NCI-H2081 treated with DMSO at 0.1 percent for 48 hours (cell line): Measurements from ENCODE around the gene MYO1B.

Source experiments
- DNase-seq: peaks from one replicate; lab custom pipeline; 2025; lab: John Stamatoyannopoulos, UW

The MYO1B gene

DNA sequence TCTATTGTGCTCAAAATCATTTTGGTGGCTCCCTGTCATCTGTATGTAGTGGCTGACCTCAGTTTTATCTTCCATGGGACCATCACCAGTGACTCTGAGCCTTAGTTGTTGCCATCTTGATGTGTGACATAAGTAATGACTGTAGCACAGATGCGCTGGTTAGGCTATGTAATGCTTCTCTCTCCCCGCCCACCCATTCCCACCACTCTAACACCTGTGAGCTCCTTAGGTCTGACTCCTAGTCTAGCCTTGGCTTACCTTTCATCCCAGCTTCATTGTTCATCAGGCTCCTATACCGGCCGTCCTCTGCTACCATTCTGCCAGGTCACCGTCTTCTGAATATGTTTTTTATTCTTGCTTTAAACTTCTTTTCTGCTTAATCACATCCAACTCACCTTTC is 17.2 kb downstream of the MYO1B start:
- no peak for DNase-seq

GRCh38 chr2:191263050-191263449 is 17.8 kb downstream of the MYO1B start:
- DNase-seq = no peak

GRCh38 chr2:191264647-191265081 is 19.5 kb downstream of the MYO1B start:
- DNase-seq = no peak

DNA sequence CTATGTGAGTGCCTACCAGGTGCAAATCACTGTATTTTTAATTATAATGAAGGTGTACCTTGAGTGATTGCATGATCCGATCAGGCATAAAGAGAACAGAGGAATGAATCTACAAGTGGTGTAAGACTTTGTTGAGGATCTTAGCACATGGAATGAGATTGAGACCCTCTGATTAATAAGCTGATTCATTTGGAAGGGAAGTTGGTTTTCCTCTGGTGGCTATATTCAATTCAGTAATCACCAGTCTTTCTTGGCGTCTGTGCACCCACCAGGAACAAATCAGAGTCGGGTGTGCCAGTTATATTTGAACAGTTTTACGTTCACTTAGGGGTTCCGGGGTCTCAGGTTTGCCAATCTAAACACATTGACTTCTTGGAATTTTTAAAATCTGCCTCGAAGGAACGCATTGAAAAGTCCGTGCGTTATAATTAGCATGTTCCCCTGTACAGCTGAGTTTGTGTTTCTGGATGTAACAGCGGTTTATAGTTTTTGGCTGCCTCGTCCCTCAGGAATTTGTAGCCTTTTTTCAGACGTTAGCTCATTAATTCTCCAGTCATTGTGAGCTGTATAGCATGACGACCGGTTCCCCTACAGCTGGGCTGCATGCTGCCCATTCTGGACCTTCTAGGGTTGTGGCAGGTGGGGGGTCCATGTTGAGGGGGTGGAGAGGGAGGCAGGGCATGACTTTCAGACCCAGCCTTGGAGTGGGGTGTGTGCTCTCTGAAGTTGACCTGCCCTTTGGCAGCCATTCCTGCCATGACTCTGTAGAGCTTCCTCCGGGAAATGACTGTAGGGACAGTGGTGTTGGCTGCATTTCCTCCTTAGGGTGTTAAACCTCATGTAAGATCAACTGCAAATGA is 20.3 kb downstream of the MYO1B start:
- no peak for DNase-seq

DNA sequence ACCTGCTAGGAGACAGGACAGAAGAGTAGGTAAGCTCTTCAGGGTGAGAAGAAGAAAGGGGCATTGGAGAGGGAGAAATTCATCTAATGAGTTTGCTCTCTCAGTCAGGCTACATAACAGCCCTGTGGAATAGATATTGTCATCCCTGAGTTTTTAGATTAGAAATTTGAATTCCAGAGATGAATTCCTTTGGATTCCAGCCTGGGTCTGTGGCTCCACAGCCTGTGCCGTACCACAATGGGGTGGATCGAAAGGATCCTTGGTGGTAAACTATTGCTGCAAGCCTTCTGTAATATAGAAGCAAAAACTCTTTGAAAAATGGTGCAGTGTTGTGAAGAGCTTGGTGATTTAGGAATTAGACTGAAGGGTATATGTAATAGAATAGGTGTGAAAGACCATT is 21.0 kb downstream of the MYO1B start:
- no peak for DNase-seq

GRCh38 chr2:191268596-191268995 is 23.4 kb downstream of the MYO1B start:
- DNase-seq = no peak

GRCh38 chr2:191270306-191271161 is 25.3 kb downstream of the MYO1B start:
- no peak for DNase-seq

GRCh38 chr2:191272064-191272463 is 26.9 kb downstream of the MYO1B start:
- DNase-seq = no peak

GRCh38 chr2:191274413-191274815 is 29.2 kb downstream of the MYO1B start:
- DNase-seq = no peak

DNA sequence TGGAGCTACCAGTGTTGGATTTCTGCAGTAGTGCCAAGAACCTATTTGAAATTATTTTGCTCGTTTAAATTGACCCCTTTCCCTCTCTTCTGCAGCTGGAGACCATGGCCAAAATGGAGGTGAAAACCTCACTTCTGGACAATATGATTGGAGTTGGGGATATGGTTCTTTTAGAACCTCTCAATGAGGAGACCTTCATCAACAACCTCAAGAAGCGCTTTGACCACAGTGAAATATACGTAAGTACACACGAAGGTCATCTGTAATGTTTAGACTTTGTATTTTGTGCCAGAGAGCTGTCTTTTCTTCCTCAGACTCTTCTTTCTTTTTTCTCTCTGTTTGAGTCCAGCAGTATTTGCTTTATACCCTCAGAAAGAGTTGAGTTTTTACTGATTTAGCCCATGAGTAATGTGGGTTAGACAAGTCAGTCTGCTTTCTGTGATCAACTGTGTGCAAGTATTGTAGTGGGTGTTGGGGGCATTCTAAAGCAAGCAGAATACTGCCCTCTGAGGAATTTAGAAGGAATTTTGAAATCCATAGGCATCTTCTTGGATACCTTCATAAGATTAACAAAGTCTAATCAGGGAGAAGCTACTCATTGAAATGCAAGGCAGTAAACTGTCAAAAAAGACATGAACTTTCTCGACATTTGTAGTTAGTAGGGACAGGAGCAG is 31.7 kb downstream of the MYO1B start:
- no peak for DNase-seq

DNA sequence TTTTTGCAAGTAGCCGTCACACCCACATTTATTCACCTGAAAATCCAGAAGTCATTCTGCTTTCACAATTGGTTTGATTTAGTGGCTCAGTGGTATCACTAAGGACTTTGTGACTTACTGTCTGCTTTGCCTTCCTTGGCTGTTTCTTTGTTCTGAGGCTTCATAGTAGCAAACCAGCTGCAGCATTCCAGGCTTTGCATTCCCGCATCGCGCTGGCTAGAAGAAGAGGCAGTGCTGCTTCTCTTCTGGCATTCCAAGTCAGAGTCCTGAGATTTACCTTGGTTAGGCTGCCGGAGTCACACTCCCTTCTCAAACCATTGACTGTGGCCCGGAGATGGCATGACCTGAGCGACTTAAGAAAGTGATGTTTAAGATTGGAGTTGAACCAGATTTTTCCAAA is 35.1 kb downstream of the MYO1B start:
- no peak for DNase-seq

DNA sequence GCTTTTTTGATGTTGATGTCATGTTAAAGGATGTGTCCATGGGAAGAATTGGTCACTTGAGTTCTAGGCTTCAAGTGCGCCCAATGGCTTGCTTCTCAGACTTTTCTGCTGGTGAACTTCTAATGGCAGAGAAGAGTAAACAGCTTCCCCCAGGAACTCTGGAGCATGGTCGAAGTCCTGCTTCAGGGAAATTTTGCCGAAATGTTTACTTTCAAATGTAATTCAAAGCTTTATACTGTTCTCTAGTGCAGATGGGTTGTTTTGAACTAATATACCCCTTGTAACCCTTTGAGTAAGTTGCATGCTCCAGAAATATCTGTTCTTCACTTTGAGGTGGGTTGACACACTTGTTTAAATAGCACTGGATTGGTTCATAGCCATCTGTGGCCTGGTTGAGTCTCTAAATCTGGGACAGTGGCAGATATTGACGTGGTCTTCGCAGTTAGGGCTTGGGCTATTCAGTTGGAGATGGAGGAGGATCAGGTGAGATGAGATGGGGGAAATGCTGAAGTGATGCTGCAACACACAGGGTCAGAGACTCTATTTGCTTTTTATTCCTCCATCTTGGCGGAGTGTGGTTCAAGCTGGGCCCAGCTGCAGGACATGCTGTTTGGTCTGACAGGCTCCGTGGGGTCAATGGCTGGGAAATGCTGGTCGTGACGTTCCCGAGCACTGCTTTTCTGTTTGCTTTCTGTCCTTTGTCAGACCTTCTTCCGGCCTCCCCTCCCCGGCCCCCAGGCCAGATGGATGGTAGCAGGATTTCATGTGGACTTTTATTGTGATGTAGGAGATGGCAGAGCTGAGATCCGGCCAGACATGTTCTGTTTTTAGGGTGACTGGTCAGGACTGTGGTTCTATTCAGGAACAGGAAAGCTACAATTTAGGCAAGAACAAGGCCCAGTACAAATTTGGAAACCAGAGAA is 35.9 kb downstream of the MYO1B start:
- DNase-seq = no peak

GRCh38 chr2:191285252-191285651 is 40.0 kb downstream of the MYO1B start:
- no peak for DNase-seq

DNA sequence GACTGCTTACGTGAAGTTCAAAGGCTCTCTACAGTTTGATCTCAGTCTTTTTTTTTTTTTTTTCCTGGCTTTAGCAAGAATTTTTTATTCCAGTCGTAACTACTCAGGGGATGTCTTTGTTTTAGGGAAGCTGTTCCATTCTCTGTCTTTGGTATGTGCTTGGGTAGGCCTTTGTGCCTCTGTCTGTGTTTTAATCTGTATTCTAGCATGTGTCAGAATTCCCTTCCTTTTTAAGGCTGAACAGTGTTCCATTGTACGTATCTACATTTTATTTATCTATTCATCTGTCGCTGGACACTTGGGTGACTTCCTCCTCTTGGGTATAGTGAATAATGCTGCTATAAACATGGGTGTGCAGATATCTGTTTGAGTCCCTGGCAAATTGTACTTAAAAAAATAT is 42.6 kb downstream of the MYO1B start:
- DNase-seq = no peak

GRCh38 chr2:191289049-191289448 is 43.8 kb downstream of the MYO1B start:
- no peak for DNase-seq

DNA sequence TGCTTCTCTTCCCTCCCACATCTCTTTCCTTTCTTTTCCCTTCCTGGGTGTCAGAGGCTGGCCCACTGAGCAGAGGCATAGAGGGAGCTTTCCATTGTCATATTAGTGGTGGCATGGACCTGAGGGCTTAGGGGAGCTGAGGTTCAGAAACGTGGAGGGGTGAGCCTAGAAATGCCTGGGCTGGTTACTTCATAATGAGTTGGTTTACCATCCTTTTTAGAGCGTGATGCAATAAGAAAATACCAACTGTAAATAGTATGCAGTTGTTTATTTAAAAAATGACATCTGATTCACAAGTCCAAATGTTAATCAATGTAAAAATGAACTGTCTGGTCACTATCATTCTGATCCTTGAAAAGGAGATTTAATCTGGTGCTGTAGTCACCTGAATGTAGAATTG is 46.3 kb downstream of the MYO1B start:
- DNase-seq = no peak

- DNase-seq = no peak
Measured at GRCh38 chr2:191292869-191293268, 47.7 kb downstream of the MYO1B start.

- no peak for DNase-seq
Measured at GRCh38 chr2:191295088-191295487, 49.9 kb downstream of the MYO1B start.

DNA sequence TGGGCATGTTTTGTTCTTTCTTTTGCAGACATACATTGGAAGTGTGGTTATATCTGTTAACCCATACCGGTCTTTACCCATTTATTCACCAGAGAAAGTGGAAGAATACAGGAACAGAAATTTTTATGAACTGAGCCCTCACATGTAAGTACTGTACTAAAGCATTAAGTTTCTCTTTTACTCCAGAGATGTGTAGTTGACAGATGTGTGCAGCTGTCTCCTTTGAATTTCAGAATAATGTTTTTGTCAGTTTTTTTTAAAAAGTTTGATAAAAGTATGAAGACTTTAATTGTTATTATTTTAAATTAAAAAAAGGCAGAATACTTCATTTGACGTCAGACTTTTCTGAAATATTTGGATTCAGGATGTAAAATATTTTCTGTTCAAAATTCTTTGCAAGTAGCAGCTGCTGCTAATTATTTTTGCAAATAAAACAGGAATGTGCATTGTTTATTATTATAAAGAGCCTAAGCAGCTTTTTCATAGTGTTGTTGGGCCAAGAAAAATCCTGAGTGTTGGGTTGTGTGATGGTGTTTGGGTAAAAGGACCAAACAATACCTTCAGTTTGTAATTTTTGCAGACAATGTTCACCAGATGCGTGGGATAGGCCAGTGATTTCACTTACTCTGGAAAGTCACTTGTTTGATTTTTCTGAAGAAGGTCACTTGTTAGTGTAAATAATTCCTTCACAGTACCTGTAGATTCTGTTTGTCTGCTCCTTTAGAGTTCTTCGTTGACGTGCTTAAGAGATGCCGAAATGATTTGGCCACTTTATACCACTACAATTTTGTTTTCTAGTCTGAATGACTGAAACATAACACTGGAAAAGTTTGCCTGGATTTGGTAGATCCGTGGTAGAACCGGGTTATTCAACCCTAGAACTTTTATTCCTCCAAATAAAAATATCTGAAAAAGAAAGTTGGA is 51.1 kb downstream of the MYO1B start:
- no peak for DNase-seq

GRCh38 chr2:191297033-191297432 is 51.8 kb downstream of the MYO1B start:
- DNase-seq = no peak
